Amygdala (tissue), 56 donors: ENCODE data around the gene ZNF620.
"Not testable (repeated sequence)": the region's sequence is repeated elsewhere in the genome, so short reads cannot be mapped to it uniquely, and the experiment has no call there.

Source experiments
- DNase-seq, 56 donors: peaks; one replicate each; lab custom pipeline; 2025; lab: John Stamatoyannopoulos, UW

Gene ZNF620

DNA sequence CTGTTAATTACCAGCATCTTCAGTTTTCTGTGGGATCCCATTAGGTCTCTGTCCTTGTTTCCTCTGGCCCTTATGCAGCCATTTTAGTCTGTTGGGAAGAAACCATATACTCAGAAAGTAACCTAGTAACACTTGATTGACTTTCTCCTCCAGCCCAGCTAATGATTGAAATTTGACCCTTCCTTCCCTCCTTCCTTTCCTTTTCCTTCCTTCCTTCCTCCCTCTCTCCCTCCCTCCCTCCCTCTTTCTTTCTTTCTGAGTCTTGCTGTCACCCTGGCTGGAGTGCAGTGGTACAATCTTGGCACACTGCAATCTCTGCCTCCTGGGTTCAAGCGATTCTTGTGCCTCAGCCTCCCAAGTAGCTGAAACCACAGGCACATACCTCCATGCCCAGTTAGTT lies 5.9 kb upstream of the ZNF620 start:
- DNase-seq, result no peak

DNA sequence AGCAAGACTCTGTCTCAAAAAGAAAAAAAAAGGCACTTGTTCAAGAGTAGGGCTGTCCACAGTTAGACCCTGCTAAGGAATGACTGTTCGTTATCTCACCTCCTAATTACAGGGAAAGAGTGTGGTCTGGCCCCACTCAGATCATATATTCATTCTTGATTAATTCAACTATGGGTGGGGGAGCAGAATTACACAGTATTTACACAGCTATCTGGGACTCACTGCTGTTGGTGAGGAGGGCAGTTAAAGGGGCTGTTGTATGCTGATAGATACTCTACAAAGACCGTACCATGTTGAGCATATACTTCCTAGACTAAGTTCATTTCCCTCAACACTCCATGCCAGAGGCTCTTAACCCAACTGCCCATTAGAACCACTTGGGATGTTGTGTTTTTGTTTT lies 3.8 kb upstream of the ZNF620 start:
- no peak for DNase-seq

DNA sequence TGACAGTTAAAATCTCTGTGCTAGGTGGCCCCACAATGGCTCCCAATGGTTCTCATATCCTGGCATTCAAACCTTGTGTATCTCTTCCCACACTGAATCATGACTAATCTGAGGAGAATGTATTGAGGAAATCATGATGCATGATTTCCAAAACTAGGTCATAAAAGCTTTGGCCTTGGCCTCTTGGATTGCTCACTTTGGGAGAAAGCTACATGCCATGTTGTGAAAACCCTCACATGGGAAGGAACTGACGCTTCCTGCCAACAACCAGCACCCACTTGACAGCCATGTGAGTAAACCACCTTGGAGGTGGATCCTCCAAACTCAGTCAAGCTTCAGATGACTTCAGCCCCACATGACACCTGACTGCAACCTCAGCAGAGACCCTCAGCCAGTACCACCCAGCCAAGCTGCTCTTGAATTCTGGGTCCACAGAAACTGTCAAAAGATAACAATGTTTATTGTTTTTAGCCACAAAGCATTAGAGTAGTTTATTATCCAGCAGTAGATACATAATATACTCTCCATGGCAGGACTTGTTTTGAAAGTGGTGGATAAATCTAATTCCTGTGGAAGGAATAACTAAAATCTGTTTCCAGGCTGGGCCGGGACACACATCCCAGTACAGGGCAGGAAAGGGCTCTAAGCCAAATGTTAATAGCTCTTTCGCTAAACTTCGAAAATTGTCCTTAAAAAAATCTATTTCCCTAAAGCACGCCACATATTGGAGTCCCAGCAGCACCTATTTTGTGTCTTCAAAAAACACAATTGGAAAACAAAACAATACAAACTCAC lies 1.0 kb upstream of the ZNF620 start:
- no peak for DNase-seq

DNA sequence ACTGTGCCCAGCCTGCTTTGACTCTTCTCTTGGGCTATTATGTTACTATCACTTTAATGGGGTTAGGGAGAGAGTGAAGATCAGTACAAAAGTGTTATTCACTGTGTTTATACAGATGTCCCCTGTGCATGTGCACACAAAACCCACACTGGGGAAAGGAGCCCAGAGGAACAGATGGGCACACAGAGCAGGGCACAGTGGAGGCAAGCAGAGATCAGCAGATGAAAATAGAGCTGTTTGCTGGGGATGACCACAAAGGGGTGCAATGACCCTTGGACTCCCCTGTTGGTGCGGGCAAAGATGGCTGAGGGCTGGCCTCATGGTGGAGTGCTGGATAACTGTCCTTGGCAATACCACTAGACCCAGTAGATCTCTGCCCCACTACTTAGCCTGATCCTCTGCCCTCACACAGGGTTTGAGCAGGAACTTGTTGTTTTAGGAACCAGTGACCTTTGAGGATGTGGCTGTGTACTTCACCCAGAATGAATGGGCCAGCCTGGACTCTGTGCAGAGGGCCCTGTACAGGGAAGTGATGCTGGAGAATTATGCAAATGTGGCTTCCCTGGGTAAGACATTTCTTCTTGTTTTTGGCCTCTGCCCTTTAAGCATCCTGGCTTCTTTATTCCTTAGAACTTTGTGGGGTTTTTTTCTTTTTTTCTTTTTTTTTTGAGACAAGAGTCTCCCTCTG lies 5.3 kb downstream of the ZNF620 start:
- peak in 5 of 56 donors; percentile 2 to 21 (median 11) for DNase-seq

DNA sequence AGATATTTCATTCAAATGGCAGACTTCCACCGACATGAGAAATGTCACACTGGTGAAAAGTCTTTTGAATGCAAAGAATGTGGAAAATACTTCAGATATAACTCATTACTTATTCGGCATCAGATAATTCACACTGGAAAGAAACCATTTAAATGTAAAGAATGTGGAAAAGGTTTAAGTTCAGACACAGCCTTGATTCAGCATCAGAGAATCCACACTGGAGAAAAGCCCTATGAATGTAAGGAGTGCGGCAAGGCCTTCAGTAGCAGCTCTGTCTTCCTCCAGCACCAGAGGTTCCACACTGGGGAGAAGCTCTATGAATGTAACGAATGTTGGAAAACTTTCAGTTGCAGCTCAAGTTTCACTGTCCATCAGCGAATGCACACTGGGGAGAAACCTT lies 10.4 kb downstream of the ZNF620 start:
- DNase-seq, result no peak

DNA sequence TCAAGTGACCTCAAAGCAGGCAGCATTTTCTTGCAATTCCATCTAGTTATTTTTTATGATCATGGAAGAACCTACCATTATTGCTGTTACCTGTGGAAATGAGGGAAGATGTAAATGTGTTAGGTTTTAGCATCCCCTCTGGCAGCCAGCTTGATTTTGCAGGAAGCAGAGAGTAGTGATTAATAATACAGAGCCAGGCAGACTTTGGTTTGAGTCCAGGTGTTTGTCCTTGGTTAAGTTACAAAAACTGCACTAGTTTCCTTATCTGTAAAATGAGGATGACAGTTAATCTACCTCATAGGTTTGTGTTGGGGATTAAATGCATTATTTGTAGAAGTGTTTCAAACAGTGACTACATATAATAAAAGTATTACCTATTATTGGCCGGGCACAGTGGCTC lies 12.2 kb downstream of the ZNF620 start:
- DNase-seq, result no peak

DNA sequence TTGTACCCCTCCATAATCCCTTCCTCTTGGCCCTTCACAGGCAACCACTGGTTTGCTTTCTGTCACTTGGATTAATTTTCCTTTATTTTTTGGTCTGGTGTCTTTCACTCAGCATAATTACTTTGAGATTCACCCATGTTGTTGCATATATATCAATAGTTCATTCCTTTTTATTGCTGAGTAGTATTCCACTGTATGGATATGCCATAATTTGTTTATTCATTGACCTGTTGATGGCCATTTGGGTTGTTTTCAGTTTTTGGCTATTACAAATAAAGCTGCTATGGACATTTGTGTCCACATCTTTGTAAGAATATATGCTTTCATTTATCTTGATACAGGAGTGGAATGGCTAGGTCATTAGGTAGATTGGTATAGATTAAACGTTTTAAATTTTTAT lies 13.0 kb downstream of the ZNF620 start:
- no peak for DNase-seq

DNA sequence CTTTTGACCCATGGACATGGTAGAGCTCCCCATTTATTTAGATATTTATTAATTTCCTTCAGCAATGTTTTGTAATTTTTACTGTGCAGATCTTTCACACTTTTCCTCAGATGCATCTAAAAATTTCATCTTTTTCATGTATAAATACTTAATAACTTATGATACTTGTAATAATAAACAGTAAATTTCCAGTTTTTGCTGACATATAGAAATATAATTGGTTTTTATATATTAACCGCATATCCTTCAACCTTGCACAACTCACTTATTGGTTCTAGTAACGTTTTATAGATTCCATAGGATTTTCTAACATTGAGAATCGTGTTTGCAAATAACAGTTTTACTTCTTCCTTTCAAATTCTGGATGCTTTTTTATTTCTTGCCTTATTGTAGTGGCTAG lies 15.4 kb downstream of the ZNF620 start:
- DNase-seq, result no peak

DNA sequence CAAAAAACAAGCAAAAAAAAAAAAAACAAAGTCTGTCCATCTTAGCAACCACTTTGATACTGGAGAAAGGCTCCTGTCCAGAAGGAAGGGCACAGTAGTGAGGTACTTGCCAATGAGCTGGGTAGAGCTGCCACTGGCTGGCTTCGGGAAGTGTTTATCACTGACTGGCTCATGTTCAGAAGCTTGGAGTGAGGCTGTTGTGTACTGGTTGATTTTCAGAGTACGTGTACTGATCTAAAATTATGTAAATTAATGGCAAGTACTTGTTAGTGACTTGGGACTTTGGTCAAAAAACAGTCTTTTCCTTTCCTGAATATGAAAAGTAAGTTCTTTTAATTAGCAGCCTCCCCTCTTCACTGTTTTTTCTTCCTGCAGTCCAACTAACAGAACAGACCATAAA lies 17.9 kb downstream of the ZNF620 start:
- peak in 7 of 56 donors; percentile 2 to 33 (median 8) for DNase-seq

DNA sequence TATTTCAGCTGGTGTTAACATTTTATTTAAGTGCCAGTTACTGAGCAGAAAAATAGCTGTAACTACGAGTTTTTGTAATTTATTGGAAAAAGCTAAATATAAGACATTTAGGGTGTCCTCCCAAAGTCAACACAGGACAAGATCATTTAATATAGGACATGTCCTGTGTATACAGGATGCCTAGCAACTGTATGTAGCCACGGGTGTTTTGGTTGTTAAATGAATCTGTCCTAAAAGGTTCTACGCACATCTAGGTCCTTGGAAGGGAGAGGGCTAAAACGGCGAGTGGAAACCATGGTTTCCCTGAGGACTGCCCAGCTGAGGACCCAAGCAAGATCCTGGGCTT lies 18.4 kb downstream of the ZNF620 start:
- no peak for DNase-seq

DNA sequence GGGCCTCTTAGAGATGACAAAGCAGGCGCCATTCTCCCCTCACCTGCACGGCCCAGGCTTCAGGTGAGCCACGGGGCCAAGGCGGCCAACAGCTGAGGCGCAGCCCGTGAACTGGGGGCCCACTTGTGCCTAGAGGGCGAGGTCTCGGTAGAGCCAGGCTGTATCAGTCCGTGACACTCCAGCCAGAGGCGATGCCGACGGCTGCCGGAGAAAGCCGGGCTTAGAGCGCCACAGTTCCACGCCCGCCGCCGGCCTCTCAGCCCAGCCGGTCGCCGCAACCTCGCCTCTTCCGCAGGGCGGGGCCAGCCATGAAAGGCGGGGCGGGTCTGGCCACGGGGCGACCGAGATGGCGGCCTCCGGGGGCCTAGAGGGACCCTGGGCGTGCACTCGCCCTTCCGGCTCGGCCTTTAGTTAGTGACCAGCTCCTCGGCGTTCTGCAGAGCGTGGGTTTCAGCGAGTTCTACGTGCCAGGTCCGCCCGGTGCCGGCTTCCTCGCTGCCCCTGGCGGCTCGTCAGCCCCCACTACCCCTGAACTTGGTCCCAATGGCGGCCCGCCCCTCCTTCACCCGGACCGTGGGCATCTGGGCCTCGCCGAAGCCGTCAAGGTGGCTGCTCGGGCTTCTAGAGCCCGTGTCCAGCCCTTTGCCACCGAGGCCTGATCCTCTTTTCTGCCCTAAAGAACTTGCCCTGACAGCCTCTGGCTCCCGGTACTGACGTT lies 18.9 kb downstream of the ZNF620 start, which contains the start of gene ZNF621:
Gene ZNF621, plus strand, starts transcription at position 393 of the 718 bp plus-strand sequence. CDS start 881 bp downstream, outside the sequence.
- DNase-seq, result peak; percentile 30 to 91 (median 77)

DNA sequence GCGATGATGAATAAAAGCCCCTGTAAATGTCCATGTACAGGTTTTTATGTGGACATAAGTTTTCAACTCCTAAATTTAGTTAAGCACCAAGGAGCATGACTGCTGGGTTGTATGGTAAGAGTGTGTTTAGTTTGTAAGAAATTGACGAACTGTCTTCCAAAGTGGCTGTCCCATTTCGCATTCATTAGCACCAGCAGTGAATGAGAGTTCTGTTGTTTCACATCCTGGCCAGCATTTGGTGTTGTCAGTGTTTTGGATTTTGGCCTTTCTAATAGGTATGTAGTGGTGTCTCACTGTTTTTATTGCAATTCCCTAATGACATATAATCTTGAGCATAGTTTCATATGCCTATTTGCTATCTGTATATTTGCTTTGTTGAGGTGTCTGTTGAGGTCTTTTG lies 22.6 kb downstream of the ZNF620 start:
- no peak for DNase-seq

DNA sequence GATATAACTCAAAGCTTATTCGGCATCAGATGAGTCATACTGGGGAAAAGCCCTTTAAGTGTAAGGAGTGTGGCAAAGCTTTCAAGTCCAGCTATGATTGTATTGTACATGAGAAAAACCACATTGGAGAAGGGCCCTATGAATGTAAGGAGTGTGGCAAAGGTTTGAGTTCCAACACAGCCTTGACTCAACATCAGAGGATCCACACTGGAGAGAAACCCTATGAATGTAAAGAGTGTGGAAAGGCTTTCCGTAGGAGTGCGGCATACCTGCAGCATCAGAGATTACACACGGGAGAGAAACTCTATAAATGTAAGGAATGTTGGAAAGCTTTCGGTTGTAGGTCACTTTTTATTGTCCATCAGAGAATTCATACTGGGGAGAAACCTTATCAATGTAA lies 26.4 kb downstream of the ZNF620 start:
- DNase-seq, result no peak

DNA sequence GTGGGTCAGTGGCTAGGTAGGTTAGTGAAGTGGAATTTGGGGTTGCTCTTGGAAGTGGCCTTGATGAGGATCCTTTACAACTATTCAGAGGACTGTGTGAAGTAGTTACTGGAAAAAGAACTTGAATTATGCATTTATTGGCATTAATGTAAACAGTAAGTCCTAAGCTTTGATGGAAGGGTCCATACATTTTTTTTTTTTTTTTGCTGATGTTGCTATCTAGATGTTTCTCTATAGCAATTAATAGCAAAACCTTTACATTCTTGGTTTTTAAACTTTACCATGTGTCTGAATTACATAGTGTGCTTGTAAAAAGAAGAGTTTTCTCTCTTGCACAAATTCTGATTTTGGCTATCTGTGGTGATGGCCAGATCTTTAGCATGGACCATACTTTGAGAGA lies 28.4 kb downstream of the ZNF620 start:
- DNase-seq, result no peak

DNA sequence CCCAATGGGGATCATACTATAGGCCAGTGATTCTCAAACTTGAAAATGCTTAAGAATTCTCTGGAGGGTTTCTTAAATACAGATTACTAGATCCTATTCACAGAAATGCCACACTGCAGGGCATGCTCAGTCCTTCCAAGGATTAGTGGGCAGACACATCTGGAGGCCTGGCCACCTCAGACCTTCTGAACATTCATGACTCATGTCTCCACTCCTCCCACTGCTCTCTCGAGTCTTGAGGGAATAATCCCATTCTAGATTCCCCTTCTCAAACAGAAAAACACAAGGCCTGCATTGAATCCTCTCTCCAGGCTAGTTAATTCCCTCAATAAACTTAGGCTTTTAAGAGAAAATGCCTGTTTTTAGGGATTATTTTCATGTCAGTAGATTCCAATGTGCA lies 41.0 kb downstream of the ZNF620 start:
- no peak for DNase-seq

DNA sequence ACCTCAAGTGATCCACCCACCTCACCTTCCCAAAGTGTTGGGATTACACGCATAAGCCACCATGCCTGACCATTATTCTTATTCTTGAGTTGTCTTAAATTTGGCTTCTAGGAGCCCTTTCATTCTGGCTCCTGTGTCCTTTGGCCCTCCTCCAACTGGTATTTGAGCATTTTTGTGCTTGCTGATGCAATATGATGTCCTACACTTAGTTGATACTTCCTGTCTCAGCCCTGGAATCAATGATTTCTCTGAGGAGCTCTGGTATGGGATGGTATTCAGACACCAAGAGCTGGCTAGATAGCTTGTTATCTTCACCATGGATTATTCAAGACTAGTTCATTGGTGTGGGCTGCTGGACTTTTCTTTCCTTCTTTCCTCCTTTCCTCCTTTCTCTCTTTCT lies 44.3 kb downstream of the ZNF620 start:
- no peak for DNase-seq

DNA sequence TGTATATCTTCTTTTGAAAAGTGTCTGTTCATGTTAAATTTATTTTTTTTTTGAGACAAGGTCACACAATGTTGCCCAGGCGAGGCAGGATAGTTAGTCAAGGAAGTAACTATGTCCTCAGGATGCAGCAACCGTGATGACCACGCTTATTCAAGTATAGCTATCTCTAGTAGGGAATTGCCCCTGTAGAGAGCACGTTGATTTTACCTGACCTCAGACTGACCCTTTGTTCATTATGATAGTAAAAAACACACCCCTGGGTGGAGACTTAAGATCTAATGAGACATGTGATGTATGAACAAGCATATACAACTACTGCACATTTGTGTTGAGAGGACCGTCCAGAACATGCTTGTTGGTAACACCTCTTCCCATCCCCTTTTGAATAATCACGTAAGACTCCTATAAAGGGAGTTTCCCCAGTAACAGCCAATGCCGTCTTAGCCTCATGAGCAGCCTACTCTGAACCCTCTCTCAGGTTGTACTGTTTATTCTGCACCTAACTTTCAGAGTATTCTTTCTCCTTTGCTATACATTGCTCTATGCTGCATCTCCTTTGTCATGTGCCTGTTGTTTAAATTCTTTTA lies 51.8 kb downstream of the ZNF620 start:
- no peak for DNase-seq

DNA sequence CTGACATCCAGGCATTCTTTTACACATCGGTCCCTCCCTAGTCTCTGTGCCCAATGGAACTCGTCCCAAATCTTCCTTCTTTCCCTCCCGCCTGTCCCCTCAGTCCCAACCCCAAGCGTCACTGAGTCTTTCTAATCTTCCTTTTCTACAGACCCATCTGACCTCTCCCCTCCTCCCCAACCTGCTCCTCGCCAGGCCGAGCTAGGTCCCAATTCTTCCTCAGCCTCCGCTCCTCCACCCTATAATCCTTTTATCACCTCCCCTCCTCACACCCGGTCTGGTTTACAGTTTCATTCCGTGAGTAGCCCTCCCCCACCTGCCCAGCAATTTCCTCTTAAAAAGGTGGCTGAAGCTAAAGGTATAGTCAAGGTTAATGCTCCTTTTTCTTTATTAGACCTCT lies 56.6 kb downstream of the ZNF620 start:
- DNase-seq, result not testable (repeated sequence)

DNA sequence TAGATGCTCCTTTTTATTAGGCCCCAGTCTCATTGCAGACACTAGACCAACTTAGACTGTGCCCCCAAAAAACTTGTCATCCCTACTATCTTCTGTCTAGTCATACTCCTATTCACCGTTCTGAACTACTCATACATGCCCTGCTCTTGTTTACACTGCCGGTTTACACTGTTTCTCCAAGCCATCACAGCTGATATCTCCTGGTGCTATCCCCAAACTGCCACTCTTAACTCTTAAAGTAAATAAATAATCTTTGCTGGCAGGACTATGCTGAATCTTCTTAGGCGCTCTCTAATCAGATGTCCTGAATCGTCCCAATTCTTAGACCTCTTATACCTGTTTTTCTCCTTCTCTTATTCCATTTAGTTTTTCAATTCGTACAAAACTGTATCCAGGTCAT lies 59.8 kb downstream of the ZNF620 start:
- not testable (repeated sequence) for DNase-seq

DNA sequence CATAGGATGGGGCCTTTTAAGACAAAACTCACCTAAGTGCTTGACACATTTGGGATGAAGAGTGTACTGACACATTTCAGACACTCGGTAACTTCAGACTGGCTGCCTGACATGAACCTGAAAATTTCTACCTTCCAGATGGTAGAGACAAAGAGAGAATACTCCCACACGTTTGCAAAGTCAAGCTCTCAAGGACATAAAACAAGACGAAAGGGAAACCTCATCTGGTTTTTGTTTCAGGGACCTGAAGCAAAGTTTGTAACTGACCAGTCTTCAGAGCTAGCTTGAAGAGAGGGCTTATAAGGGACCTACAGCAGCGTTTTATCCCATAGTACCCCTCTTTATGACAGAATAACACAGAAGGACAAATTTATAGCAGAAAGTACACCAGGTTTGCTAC lies 60.9 kb downstream of the ZNF620 start:
- no peak for DNase-seq
